Keratinocyte (primary cell): Measurements from ENCODE around the gene C18orf32.

Source experiments
- EZH2 ChIP-seq: IDR thresholded peaks from one replicate; pipeline ENCODE4 v1.6.1; 2012; ENCODE audit warnings: inconsistent platforms, mild to moderate bottlenecking, low read length, moderate library complexity
- TF ChIP-seq, protein P1 (sequence below), 3 experiments: IDR thresholded peaks in 1 of 3; conservative IDR thresholded peaks in 1 of 3; optimal IDR thresholded peaks in 1 of 3; 2 replicates in 2 of 3; 3 replicates in 1 of 3; pipeline versions ENCODE3 to v1.5.1; 2011; ENCODE audit warnings: low read length in 3 of 3, mild to moderate bottlenecking in 3 of 3, moderate library complexity in 2 of 3, control low read depth in 1 of 3, inconsistent platforms in 1 of 3; ENCODE audit not compliant: insufficient read depth in 2 of 3; ENCODE audit errors: extremely low read depth in 1 of 3

DNA sequence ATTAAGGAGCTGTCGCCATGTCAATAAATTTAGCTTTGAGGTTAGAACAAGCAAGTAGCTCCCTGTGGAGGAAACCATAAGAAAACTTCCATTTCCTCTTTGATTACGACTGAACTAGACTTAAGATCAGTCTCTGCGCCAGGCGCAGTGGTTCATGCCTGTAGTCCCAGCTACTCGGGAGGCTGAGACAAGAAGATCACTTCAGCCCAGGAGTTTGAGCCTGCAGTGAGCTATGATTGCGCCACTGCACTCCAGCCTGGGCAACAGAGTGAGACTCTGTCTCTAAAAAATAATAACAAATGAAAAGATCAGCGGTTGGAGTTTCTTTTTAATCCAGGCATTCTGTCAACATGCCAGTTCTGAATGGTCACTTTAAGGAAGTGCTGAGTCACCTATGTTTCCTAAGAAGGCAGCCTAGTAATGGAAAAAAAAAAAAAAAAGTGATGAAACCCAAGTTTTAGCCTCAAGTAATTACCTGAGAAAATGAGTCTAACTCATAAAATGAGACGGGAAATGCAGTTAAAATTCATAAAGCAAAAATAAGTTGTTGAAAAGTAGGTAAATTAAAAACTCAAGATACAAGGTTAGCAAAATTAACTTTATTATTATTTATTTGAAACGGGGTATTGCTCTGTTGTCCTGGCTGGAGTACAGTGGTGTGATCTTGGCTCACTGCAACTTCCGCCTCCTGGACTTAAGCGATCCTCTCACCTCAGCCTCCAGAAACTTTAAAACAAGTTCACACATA lies 10.2 kb downstream of the C18orf32 start:
- TF ChIP-seq, protein P1, sequence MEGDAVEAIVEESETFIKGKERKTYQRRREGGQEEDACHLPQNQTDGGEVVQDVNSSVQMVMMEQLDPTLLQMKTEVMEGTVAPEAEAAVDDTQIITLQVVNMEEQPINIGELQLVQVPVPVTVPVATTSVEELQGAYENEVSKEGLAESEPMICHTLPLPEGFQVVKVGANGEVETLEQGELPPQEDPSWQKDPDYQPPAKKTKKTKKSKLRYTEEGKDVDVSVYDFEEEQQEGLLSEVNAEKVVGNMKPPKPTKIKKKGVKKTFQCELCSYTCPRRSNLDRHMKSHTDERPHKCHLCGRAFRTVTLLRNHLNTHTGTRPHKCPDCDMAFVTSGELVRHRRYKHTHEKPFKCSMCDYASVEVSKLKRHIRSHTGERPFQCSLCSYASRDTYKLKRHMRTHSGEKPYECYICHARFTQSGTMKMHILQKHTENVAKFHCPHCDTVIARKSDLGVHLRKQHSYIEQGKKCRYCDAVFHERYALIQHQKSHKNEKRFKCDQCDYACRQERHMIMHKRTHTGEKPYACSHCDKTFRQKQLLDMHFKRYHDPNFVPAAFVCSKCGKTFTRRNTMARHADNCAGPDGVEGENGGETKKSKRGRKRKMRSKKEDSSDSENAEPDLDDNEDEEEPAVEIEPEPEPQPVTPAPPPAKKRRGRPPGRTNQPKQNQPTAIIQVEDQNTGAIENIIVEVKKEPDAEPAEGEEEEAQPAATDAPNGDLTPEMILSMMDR (optimal IDR thresholded peaks at IDR 0.05 in 1 of 3, IDR thresholded peaks at IDR 0.05 in 1 of 3, conservative IDR thresholded peaks at IDR 0.05 in 1 of 3; ENCODE audit: extremely low read depth in 1 of 3, insufficient read depth in 2 of 3, low read length in 3 of 3): no peak
- no peak for TF ChIP-seq EZH2
